ENCODE results near the gene ZCCHC14.

Gene ZCCHC14

DNA sequence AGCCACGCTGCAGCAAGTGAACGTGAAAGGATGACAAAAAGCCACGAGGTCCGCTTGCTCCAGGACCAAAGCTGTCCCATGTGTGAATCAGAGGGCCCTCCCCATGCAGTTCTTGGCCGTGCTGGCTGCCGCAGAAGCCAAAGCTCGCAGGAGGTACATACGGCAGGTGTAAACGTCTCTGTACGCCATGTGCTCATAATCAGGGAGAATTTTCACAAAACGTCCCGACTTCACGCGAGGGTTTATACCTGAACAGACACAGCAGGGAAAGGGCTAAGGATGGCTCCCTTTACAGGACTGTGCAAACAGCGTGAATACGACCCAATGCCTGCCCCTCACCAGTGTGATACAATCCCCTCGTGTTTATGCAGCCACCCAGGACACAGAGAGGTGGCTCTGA is 134.6 kb downstream of the ZCCHC14 start:
- peaks cover 15% of the 10 kb centered on the region for H3K4me1 ChIP-seq (ENCODE audit: control insufficient read depth, insufficient read depth, low read depth, low read length)
- no peak overlapping the region for H3K9ac ChIP-seq (ENCODE audit: low read length)
- H3K18ac ChIP-seq (ENCODE audit: low read depth in 1 of 2, low read length in 2 of 2): no peak overlapping the region
- H2AK5ac ChIP-seq (ENCODE audit: low read length, severe bottlenecking): no peak overlapping the region
- no peak overlapping the region for H3K4me2 ChIP-seq (ENCODE audit: low read length, poor library complexity, severe bottlenecking)
- no peak overlapping the region for H3K27ac ChIP-seq (ENCODE audit: low read length, poor library complexity, severe bottlenecking)
- H2AFZ ChIP-seq (ENCODE audit: low read depth, low read length): no peak overlapping the region
- H2BK5ac ChIP-seq (ENCODE audit: low read depth, low read length, poor library complexity, severe bottlenecking): no peak overlapping the region
- no peak overlapping the region for H4K91ac ChIP-seq (ENCODE audit: low read length)
- no peak overlapping the region for H2BK12ac ChIP-seq (ENCODE audit: low read length in 2 of 2)
- no peak overlapping the region for H3K14ac ChIP-seq (ENCODE audit: low read length in 2 of 2)
- WGBS: 98% methylated on average over 17 of the region's 17 CpGs
- DNase-seq: no peak
- H4K8ac ChIP-seq (ENCODE audit: low read length): no peak overlapping the region
- H3K4ac ChIP-seq (ENCODE audit: low read depth in 1 of 2, low read length in 2 of 2): no peak overlapping the region
- H2BK15ac ChIP-seq (ENCODE audit: low read depth, poor library complexity, severe bottlenecking): no peak overlapping the region
- H3K36me3 ChIP-seq (ENCODE audit: control insufficient read depth in 1 of 2, insufficient read depth in 2 of 2, low read depth in 1 of 2, low read length in 2 of 2): peaks cover 50 to 78% of the 10 kb centered on the region in 2 experiments
- no peak overlapping the region for H3K4me3 ChIP-seq (ENCODE audit: insufficient read depth in 1 of 2, low read depth in 1 of 2, low read length in 2 of 2)
- H3K9me3 ChIP-seq (ENCODE audit: control insufficient read depth, low read length): no peaks in the 10 kb centered on the region
- H3K79me1 ChIP-seq (replicated peaks; ENCODE audit: low read length, poor library complexity, severe bottlenecking): peaks cover 55% of the 10 kb centered on the region
- no peak overlapping the region for H3K23ac ChIP-seq (ENCODE audit: low read length in 2 of 2)
- no peaks in the 10 kb centered on the region for H3K27me3 ChIP-seq (ENCODE audit: control insufficient read depth in 1 of 2, insufficient read depth in 1 of 2, low read length in 2 of 2)
- H2BK120ac ChIP-seq (ENCODE audit: low read depth, low read length): no peak overlapping the region

DNA sequence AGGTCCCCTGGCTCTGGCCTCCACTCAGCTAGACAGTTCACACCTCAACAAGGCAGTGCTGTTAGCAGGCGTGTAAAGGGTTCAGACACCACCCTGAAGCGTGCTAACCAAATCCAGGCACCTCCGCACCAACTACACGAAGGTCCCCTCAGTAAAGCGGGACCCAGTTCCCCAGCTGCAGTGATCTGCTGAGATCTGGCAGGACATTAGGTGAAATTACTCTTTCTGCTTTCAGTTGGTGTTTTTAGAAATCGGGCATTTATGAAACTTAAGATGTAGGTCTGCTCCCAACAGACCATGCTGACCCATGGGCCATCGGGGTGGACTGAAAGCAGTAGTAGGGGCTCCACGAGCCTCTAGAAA is 136.4 kb downstream of the ZCCHC14 start:
- no peak overlapping the region for H3K4me3 ChIP-seq (ENCODE audit: insufficient read depth in 1 of 2, low read depth in 1 of 2, low read length in 2 of 2)
- peaks cover 55% of the 10 kb centered on the region for H3K79me1 ChIP-seq (replicated peaks; ENCODE audit: low read length, poor library complexity, severe bottlenecking)
- H4K91ac ChIP-seq (ENCODE audit: low read length): no peak overlapping the region
- no peak overlapping the region for H2AK5ac ChIP-seq (ENCODE audit: low read length, severe bottlenecking)
- H4K8ac ChIP-seq (ENCODE audit: low read length): no peak overlapping the region
- H3K4me2 ChIP-seq (ENCODE audit: low read length, poor library complexity, severe bottlenecking): no peak overlapping the region
- H2BK5ac ChIP-seq (ENCODE audit: low read depth, low read length, poor library complexity, severe bottlenecking): no peak overlapping the region
- no peak overlapping the region for H3K18ac ChIP-seq (ENCODE audit: low read depth in 1 of 2, low read length in 2 of 2)
- H3K23ac ChIP-seq (ENCODE audit: low read length in 2 of 2): no peak overlapping the region
- WGBS: 96% methylated on average over 8 of the region's 8 CpGs
- H3K36me3 ChIP-seq (ENCODE audit: control insufficient read depth in 1 of 2, insufficient read depth in 2 of 2, low read depth in 1 of 2, low read length in 2 of 2): peaks cover 55 to 80% of the 10 kb centered on the region in 2 experiments
- H2AFZ ChIP-seq (ENCODE audit: low read depth, low read length): no peak overlapping the region
- no peak overlapping the region for H3K14ac ChIP-seq (ENCODE audit: low read length in 2 of 2)
- no peak overlapping the region for H3K9ac ChIP-seq (ENCODE audit: low read length)
- H2BK12ac ChIP-seq (ENCODE audit: low read length in 2 of 2): no peak overlapping the region
- H3K4me1 ChIP-seq (ENCODE audit: control insufficient read depth, insufficient read depth, low read depth, low read length): peaks cover 14% of the 10 kb centered on the region
- DNase-seq: no peak
- no peaks in the 10 kb centered on the region for H3K9me3 ChIP-seq (ENCODE audit: control insufficient read depth, low read length)
- no peak overlapping the region for H3K4ac ChIP-seq (ENCODE audit: low read depth in 1 of 2, low read length in 2 of 2)
- H3K27ac ChIP-seq (ENCODE audit: low read length, poor library complexity, severe bottlenecking): no peak overlapping the region
- H2BK120ac ChIP-seq (ENCODE audit: low read depth, low read length): no peak overlapping the region
- no peak overlapping the region for H2BK15ac ChIP-seq (ENCODE audit: low read depth, poor library complexity, severe bottlenecking)
- H3K27me3 ChIP-seq (ENCODE audit: control insufficient read depth in 1 of 2, insufficient read depth in 1 of 2, low read length in 2 of 2): no peaks in the 10 kb centered on the region

Data from mesenchymal stem cell (in vitro differentiated cells and primary cell).